GM06990 (cell line): ENCODE data around the gene ELF5.

Experiments
- DNase-seq: peaks from one replicate; pipeline ENCODE4 v3.0.0-alpha.2; 2011; ENCODE audit not compliant: insufficient read length; ENCODE audit errors: extremely low read depth
- H3K27me3 ChIP-seq: replicated peaks from 2 replicates; pipeline ENCODE4 v1.6.0; 2011; ENCODE audit warnings: low read length; ENCODE audit not compliant: control insufficient read depth, insufficient read depth
- H3K36me3 ChIP-seq: 2 replicates; pipeline ENCODE4 v1.5.1; 2011; ENCODE audit warnings: low read length; ENCODE audit not compliant: control insufficient read depth, insufficient read depth
- H3K4me3 ChIP-seq: replicated peaks from 2 replicates; pipeline ENCODE4 v1.5.1; 2011; ENCODE audit warnings: low read depth, mild to moderate bottlenecking, control low read depth, low read length
- TF ChIP-seq, protein P1 (sequence below): IDR thresholded peaks from 2 replicates; pipeline ENCODE4 v1.5.1; 2011; ENCODE audit warnings: low read length, control low read depth, mild to moderate bottlenecking, inconsistent platforms; ENCODE audit not compliant: insufficient read depth, poor library complexity, severe bottlenecking

The ELF5 gene

DNA sequence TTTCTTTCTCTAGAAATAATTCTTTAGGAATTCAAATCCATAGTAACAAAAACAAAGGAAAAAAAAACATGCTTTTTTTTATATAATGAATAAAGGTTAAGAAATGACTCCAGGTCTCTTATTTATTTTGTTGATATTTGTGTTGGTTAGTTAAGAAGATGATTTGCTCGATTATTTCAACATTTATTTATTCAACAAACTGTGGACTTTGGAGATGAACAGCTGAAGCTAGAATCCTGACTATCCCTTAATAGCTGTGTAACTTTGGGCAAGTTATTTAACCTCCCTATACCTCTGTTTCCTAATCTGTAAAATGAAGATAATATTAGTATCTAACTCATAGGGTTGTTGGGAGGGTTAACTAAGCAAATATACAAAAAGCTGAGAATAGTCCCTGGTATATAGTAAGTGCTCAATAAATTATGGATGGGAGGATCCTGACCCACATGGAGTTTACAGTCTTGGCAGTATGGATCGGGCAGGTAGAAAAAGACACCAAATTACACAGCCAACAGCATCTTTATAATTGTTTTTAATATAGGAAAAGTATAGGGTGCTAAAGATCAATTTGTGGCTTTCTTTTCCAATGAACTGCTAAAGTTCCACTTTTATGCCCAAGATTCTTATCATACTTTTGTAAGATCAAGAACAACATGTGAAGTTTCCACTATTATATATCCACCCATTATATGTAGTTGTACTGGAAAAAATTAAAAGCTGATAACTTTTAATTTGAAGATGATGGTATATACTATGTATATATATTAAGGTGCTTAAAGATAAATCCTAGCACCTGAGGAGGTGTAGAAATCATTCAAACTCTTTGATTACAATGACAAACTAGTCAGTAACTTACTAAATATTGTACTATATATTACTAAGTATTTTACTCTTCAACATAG is 76.1 kb downstream of the ELF5 start:
- no peaks in the 10 kb centered on the region for H3K27me3 ChIP-seq

DNA sequence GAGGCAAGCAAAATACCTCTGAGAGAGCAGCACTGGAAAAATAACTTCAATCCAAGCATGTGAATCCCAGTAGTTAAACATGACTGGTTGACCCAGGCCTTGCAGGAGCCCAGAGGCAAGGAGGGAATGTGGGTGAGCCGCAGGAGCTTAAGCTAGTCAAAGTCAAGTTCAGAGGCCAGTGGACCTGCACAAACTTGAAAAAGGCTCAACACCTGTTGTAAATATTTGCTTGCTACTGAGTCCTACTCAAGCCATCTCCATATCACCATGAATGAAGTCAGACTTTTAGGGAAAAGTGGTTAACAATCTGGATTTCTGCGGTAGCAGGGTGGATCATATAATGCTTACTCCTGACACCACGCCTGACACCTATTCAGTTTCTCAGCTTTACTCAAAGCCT is 79.7 kb downstream of the ELF5 start:
- Histone ChIP-seq H3K27me3 (no peaks in the 10 kb centered on the region), H3K36me3 (no peaks in the 10 kb centered on the region), H3K4me3 (no peak overlapping the region)
- no peak for DNase-seq
- TF ChIP-seq, protein P1, sequence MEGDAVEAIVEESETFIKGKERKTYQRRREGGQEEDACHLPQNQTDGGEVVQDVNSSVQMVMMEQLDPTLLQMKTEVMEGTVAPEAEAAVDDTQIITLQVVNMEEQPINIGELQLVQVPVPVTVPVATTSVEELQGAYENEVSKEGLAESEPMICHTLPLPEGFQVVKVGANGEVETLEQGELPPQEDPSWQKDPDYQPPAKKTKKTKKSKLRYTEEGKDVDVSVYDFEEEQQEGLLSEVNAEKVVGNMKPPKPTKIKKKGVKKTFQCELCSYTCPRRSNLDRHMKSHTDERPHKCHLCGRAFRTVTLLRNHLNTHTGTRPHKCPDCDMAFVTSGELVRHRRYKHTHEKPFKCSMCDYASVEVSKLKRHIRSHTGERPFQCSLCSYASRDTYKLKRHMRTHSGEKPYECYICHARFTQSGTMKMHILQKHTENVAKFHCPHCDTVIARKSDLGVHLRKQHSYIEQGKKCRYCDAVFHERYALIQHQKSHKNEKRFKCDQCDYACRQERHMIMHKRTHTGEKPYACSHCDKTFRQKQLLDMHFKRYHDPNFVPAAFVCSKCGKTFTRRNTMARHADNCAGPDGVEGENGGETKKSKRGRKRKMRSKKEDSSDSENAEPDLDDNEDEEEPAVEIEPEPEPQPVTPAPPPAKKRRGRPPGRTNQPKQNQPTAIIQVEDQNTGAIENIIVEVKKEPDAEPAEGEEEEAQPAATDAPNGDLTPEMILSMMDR: no peak

More for the DNA sequence above, 76.1 kb downstream of the ELF5 start:
- H3K36me3 ChIP-seq: no peaks in the 10 kb centered on the region
- no peak for DNase-seq
- H3K4me3 ChIP-seq: peak overlapping the region; percentile 76
- TF ChIP-seq, protein P1: no peak

DNA sequence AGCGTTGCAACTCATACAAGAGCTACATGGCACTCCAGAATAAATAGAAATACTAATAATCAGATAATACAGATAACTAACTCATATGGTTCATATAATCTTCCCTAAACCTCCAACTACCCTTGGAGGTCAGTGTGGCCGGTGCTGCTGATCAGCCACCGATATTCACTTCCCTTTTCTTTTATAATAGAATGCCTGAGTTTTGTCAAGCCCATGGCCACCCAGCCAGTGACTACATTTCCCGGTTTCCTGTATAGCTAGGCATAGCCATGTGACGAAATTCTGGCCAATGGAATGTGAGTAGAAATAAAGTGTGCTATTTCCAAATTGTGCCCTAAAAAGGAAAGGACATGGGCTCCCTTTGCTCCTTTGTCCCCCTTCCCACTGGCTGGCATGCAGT is 80.8 kb downstream of the ELF5 start:
- TF ChIP-seq, protein P1: no peak

DNA sequence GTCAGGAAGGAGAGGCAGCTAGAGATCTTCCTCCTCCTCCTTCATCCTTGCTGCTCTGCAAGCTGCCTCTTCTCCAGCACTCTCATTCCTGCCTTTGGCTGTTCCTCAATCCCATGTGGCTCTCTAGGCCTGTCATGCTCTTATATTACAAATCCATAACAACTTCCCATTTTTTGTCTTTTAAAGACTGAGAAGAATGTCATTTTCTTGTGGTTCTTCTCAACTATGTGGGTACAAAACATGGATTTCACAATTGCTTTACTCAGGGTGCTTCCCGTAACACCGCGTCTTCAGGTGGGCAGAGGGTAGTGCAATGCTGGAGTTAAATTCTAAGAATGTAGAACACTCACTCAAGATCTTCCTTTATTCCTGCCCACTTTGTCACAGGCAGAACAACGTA is 81.6 kb downstream of the ELF5 start:
- Histone ChIP-seq H3K36me3 (no peaks in the 10 kb centered on the region), H3K4me3 (no peak overlapping the region), H3K27me3 (no peaks in the 10 kb centered on the region)
- TF ChIP-seq, protein P1: no peak
- DNase-seq: no peak

More for the DNA sequence above, 80.8 kb downstream of the ELF5 start:
- Histone ChIP-seq H3K4me3 (no peak overlapping the region), H3K36me3 (no peaks in the 10 kb centered on the region), H3K27me3 (no peaks in the 10 kb centered on the region)
- no peak for DNase-seq
